NCI-H82 (cell line): ENCODE measurements around the gene KDM6A.
"Not testable (repeated sequence)": the region's sequence is repeated elsewhere in the genome, so short reads cannot be mapped to it uniquely, and the experiment has no call there.

Experiments used
- DNase-seq: peaks from one replicate; lab custom pipeline; 2025; lab: John Stamatoyannopoulos, UW

Gene KDM6A

DNA sequence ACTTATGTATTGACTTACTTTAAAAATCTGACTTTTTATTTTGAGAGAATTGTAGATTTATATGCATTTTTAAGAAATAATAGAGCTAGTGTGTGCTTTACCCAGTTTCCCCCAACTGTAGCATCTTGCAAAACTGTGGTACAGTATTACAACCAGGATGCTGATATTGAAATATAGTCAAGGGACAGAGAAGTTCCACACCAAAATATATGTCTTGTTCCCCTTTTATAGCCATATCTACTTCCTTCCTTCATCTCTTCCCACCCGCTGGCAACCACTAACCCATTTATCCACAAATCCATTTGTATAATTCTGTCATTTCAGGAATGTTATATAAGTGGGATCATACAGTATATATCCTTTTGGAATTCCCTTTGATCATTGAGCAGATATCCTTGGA, 16.8 kb downstream of the KDM6A start:
- no peak for DNase-seq

DNA sequence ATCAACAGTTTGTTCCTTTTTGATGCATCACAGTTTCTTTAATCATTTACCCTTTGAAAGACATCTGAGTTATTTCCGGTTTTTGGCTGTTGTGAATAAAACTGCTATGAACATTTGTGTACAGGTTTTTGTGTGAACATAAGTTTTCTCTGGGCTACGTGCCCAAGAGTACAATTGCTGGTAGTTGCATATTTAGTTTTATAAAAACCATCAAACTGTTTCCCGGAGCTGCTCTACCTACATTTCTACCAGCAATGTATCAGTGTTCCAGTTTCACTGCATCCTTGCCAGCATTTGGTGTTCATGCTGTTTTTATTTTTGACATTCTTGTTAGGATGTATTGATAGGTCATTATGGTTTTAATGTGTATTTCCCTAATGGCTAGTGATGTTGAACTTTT, 17.3 kb downstream of the KDM6A start:
- DNase-seq, result no peak

DNA sequence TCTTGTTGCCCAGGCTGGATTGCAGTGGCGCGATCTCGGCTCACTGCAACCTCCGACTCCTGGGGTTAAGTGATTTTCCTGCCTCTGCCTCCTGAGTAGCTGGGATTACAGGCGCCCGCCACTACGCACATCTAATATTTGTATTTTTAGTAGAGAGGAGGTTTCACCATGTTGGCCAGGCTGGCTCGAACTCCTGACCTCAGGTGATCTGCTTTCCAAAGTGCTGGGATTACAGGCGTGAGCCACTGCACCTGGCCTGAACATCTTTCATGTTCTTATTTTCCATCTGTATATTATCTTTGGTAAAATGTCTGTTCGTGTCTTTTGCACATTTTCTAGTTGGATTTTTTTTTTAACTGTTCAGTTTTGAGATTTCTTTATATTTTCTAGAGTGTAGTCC, 17.7 kb downstream of the KDM6A start:
- not testable (repeated sequence) for DNase-seq

DNA sequence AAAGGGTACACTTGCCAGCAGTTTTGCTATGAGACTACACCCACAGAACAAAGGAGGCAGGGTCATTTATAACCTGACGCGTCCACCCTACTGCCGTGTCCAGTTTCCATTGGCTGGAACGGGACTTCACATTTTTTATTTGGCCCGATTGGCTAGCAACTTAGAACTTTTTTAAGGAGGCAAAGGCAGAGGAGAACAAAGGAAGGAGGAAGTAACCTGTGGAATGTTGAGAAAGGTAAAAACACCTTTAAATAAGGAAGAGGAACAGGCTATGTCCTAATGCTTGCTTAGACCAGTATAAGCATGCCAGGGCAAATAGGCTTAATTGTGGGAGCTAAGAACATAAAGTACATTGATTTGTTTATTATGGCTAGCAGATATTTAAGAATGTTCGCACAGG, 18.7 kb downstream of the KDM6A start:
- DNase-seq, result no peak

DNA sequence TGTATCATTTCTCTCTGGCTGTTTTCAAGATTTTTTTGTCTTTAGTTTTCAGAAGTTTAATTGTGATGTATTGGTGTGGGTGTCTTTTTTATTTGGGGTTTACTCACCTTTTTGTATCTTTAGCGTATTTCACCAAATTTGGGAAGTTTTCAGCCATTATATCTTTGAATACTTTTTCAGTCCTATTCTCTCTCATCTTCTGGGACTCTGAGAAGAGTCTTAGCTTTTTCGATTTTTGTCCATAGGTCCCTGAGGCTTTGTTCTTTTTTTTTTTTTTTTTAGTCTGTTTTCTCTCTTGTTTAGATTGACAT, 23.8 kb downstream of the KDM6A start:
- no peak for DNase-seq

DNA sequence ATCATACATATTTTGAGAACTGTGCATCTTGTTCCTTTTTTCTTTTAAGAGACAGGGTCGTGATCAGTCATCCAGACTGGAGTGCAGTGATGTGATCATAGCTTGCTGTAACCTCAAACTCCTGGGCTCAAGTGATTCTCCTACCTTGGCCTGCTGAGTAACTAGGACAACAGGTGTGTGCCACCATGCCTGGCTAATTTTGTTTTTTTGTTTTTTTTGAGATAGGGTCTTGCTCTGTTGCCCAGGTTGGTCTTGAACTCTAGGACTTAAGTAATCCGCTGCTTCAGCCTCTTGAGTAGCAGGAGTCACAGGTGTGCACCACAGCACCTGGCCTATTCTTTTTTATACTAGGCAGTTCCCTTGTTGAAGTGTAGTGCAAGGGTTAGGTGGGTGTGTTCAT, 24.6 kb downstream of the KDM6A start:
- DNase-seq, result no peak

DNA sequence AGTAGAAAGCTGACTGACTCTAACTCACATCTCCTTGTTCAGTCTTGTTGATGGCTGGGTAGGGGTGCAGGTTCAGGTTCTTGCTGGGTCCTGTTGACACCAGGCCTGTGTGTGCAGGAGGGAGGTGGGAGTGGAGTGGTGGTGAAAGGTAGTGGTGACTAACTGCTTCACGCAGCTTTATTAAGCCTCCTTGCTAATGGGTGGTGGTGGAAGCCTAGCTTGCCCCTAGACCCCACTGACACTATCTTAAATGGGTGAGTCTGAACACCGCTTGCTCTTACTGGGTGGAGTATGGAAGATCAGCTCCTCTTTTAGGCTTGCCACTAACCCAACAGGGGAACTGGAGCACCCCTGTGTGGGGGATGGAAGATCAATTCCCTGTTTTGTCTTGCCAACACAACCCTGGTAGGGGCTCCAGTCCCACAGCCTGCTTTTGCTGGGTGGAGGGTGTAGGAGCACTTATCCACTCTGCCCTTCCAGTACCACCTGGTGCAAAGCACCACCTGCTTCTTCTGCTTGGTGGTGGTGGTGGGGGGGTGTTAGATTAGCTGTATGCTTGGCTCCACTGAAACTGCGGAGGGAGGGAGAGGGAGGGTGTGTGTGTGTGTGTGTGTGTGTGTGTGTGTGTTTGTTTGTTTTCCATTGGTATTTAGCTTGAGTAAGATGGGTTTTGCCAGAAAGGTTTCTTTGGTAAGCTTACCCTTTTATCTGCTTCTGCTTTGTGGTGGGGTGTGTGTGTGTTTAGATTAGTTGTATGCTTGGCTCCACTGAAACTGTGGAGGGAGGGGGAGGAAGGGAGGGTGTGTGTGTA, 25.6 kb downstream of the KDM6A start:
- no peak for DNase-seq

DNA sequence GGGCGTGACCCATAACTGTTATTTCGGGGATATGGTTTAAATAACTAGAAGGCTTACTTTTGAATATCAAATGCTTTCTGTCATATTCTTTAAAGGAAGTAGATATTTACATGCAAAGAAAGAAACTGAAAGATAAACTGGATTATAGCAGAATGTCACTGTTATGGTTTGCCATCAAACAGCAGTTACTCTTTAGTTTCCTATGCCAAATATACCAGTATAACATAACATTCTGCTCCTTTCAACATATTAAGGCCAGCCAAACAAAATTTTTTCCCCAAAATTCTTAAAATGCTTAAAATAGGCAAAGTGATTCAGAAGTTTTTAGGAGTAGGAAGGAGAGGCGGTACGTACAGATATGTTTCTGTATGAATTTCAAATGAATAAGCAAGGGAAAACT, 27.0 kb downstream of the KDM6A start:
- no peak for DNase-seq

DNA sequence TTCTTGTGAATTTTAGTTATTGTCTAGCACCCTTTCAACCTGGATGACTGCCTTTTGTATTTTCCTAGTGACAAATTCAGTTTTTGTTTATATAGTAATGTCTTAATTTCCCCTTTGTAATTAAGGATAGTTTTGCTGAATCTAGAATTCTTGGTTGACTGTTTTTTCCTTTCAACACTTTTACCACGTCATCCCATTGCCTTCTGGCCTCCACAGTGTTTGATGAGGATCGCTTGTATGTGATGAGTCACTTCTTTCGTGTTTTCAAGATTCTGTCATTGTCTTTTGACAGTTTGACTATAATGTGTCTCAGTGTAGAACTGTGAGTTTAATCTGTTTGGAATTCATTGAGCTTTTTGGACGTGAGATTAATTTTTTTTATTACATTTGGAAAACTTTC, 30.1 kb downstream of the KDM6A start:
- DNase-seq, result no peak

DNA sequence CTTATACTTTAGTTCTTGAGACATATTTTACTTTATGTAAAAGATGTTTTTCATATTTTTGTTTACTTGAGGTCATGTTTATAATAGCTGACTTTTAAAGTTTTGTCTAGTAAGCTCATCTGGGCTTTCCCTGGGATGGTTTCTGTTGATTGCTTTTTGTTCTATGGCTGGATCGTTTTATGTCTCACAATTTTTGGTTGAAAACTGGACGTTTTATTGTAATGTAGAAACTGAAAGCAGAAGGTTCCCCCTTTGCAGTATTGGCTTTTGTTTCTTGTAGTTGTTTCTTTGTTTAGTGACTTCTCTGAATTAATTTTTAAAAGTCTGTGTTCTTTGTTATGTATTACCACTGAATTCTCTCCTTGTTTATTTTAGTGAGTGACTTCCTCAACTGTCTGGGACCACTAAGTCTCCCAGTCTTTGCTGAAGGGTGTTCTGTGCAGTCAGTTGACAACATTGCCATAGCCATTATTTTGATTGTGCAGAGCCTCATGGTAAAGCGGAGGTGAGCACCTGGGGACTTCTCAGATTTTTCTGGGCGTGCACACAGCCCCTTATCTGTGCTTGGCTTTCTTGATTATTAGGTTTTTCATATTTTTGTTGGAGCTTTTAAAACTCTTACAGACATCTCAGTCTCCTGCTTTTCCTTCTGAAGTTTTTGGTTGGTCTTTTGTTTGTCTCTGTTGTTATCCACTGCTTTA, 31.0 kb downstream of the KDM6A start:
- no peak for DNase-seq

DNA sequence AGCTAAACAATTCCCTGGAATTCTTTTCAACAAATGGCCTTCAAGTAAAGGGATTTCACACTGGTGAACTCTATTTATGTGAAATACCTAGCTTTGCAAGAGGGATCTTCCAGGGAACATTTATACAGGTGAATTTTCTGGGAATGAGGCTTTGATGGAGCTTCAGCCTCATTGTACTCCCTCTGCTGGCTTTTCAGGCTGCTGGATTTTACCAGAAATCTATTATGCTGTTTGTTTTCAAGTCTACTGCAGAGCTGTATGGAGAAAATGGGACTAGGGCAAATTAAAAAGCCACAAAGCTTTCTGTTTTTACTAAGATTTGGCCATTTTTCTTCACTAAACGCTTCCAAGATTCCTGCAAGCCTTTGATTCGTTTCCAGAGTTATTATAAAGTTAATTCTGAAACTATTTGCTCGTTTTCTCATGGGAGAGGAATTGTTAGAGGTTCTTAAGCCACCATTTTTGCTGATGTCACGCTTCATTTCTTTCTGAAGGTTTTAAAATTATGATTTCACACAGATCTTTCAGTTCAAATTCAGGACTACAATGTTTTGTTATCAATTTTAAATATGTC, 31.6 kb downstream of the KDM6A start:
- no peak for DNase-seq

DNA sequence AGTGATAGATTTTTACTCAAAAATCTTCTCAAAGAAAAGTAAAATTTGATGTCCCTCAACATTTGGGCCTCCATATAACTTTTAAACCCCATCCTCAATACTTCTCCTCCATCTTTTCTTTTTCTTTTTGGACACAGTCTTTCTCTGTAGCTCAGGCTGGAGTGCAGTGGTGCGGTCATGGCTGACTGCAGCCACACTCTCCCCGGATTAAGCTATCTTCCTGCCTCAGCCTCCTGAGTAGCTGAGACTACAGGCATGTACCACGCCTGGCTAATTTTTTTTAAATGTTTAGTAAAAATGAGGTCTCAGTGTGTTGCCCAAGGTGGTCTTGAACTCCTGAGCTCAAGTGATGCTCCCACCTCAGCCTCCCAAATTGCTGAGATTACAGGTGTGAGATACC, 33.1 kb downstream of the KDM6A start:
- DNase-seq, result no peak

DNA sequence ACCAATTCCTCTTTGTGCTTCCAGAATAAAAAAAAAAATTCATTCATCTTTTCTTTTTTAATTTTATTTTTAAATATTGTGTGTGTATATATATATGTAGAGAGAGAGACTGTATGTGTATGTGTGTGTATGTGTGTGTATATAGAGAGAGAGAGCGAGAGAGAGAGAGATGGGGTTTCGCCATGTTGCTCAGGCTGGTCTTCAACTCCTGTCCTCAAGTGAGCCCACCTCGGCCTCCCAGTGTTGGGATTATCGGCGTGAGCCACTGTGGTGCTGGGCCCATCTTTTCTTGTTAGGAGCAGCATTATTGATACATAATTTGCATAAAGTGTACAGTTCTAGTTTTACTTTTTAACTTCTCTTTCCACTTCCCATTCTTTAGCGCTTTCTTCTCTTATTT, 33.6 kb downstream of the KDM6A start:
- DNase-seq, result no peak

DNA sequence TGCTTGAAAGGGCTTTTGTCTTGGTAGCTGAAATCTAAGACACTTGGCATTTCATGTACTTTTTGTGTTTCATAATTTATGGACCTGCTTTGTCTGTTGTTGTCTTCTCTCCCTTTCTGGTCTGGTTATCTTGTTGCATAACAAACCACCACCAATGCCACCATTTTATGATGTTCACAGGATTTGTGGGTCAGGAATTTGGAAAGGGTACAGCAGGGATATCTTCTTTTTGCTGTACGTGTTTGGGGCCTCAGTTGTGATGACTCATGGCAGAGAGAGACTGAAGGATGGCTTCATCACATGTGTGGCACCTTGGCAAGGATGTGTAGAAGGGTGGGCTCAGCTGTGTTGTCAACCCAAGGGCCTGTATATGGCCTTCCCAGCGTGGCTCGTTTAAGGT, 35.2 kb downstream of the KDM6A start:
- DNase-seq, result no peak

DNA sequence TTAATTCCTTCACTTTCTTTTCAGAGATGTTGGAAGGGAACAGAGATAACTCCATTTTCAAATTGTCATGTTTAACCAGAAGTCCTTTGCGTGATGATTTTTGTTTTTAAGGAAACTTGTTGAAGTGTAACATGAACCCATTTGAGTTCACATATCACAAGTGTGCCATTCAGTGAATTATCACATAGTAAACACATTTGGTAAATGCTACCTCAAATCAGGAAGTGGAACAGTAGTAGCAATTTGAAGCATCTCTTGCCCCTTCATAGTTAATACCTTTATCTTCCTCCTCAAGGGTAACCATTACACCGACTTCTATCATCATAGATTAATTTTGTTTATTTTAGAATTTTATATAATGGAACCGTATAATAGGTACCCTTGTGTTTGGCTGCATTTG, 35.8 kb downstream of the KDM6A start:
- DNase-seq, result no peak

DNA sequence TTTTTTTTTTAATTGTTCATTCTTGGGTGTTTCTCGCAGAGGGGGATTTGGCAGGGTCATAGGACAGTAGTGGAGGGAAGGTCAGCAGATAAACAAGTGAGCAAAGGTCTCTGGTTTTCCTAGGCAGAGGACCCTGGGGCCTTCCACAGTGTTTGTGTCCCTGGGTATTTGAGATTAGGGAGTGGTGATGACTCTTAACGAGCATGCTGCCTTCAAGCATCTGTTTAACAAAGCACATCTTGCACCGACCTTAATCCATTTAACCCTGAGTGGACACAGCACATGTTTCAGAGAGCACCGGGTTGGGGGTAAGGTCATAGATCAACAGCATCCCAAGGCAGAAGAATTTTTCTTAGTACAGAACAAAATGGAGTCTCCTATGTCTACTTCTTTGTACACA, 37.5 kb downstream of the KDM6A start:
- not testable (repeated sequence) for DNase-seq

DNA sequence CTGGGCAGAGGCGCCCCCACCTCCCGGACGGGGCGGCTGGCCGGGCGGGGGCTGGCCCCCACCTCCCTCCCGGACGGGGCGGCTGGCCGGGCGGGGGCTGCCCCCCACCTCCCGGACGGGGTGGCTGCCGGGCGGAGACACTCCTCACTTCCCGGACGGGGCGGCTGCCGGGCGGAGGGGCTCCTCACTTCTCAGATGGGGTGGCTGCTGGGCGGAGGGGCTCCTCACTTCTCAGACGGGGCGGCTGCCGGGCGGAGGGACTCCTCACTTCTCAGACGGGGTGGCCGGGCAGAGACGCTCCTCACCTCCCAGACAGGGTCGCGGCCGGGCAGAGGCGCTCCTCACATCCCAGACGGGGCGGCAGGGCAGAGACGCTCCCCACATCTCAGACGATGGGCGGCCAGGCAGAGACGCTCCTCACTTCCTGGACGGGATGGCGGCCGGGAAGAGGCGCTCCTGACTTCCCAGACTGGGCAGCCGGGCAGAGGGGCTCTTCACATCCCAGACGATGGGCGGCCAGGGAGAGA, 38.1 kb downstream of the KDM6A start:
- not testable (repeated sequence) for DNase-seq

DNA sequence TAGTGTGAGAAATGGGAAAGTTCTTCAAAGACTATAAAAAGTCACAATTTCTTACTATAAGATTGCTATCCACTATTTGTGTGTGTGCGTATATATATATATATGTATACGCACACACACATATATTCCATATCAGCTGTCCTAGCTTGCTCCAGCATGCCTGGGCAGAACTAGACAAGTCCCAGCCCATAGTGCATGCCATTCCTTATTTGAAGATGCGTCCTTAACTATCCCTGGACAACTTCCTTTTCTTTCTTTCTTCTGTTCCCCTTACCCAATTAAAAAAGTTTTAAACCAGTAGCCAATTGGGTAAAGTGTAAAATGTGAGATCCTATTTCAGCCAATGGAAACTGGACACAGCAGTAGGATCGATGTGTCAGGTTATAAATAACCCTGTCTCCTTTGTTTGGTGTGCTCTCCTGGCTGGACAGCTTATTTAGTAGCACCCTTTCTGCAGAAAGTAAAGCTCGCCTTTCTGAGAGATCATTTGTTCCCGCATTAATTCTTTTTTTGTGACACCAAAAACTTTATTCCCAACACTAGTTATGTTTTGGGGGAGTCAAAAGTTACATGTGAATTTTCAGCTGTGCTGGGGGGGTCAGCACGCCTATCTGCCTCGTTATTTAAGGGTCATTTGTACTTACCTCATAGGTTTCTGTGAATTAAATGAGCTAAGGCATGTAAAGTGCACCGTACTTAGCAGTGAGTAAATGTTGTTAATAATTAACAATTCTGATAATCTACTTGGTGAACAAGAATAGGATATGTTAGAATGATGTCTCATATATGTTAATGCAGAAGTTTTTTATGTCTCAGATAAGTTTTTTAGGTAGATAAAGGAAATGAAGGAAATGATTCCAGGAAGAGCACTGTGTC, 40.9 kb downstream of the KDM6A start:
- DNase-seq, result no peak

DNA sequence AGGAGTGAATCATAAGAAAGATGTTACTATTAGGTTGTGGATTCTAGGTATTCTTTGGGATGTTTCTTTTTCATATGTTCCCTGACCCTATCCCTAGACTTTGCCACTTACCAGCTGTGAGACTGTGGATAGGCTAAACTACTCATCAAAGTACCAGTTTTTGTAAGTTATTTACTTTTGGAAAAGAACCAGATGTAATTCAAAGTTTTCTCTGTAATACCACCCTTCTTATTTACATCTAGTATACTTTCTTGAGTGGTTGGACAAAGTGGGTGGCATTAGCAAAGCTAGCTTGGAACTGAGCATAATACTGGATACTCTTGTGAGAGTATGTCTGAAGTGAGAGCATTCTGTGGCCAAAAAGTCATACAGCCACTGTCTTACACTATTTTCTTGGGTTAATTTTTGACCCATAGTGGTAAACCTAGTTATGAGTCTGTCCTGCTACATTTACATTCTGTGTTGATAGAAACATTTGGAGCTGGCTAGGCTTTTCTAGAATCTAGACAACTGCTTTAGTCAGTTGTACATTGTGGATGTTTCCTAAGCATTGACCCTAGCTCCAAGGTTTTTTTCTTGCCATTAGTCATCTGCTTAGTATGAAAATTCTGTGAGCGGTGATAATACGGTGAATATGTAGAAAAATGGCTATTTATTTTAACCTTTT, 41.7 kb downstream of the KDM6A start:
- no peak for DNase-seq

DNA sequence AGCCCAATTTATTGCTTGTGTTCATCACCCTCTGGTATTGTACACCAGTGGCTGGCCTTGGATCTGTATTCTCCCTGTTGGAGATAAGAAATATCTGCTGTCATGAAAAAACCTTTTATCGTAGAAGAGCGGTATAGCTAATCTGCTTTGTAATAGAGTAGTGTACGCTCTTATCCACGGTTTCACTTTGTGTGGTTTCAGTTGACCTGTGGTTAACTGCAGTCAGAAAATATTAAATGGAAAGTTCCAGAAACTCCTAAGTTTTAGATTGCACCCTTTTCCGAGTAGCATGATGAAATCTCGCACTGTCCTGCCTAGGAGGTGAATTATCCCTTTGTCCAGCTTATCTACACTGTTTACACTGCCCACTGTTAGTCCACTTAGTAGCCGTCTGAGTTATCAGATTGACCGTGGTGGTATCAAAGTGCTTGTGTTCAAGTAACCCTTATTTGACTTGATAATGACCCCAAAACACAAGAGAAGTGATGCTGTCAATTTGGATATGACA, 42.4 kb downstream of the KDM6A start:
- no peak for DNase-seq

DNA sequence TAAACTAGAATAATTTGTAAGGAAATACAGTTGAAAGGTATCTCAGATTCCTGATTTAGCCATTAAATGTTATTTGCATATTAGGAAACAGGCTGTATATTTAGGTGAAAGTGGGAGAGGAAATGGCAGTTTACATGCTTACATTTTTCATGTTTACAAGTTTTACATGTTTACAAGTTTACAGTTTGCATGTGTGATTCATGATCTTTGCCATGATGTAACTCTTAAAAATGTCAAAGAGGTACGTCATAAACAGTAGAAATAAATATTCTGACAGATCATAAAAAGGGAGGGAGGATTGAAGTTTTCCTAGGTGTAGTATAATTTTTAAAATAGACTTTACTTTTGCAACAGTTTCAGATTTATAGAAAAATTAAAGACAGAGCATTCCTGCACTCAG, 45.7 kb downstream of the KDM6A start:
- no peak for DNase-seq

DNA sequence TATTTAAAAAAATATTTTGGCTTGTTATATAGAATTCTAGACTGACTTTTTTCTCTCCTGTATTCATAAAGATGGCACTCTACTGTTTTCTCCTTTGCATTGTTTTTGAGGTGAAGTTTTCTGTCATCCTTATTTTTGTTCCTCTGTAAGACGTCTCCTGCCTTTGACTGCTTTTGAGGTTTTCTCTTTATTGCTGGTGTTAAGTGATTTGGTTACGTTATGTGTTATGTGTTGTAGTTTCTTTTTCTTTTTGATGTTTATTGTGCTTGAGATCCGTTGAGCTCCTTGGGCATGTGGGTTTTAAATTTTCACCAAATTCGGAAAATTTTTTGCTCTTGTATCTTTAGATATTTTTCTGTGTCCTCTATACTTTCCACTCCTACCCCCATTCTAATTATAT, 50.0 kb downstream of the KDM6A start:
- no peak for DNase-seq
